IMR-90 (cell line): ENCODE measurements around the gene VCPKMT. TPM values are rescaled to one million over a fixed set of nuclear protein-coding genes. Genes with fewer than 3 reads are reported as not detected.

Source experiments
- ATAC-seq: fragments of 200-7000 bp; cut with Tn5 transposase; 2 replicates; pipeline ENCODE4 v1.9.1; 2020; ENCODE audit warnings: low read depth, mild to moderate bottlenecking, moderate library complexity
- BruUV-seq: library from RNA; stranded (reverse); fragments of 400-500 nt; replicated peaks from 2 replicates; lab custom pipeline; 2021; lab: Mats Ljungman, UMichigan
- CTCF ChIA-PET: fragments of 300-600 bp; formaldehyde crosslinking; extraction: SDS; loops from one replicate; lab custom pipeline; 2021; ENCODE audit warnings: antibody characterized with exemption; lab: Yijun Ruan, JAX
- POLR2A ChIA-PET: fragments of 300-600 bp; sonication (Branson Sonifier 250); formaldehyde crosslinking; loops from one replicate; lab custom pipeline; 2022; ENCODE audit warnings: antibody characterized with exemption; ENCODE audit not compliant: unreplicated experiment; lab: Charles Lee
- DNase-seq: peaks from one replicate; pipeline ENCODE4 v3.0.0; 2013
- H2AFZ ChIP-seq: replicated peaks from 2 replicates; pipeline ENCODE3; 2013; ENCODE audit warnings: low read length, mild to moderate bottlenecking; ENCODE audit not compliant: poor library complexity
- H2AK5ac ChIP-seq: 2 replicates; pipeline ENCODE4 v1.6.1; 2013; ENCODE audit warnings: low read depth, low read length, inconsistent platforms
- H2AK9ac ChIP-seq: replicated peaks from 2 replicates; pipeline ENCODE3; 2013; ENCODE audit warnings: mild to moderate bottlenecking, low read depth, low read length, moderate library complexity; ENCODE audit not compliant: poor library complexity
- H2BK120ac ChIP-seq: 2 replicates; pipeline ENCODE4 v1.6.1; 2013; ENCODE audit warnings: low read depth, low read length, inconsistent platforms
- H2BK15ac ChIP-seq: 3 replicates; pipeline ENCODE4 v1.6.1; 2013; ENCODE audit warnings: low read depth, low read length, inconsistent platforms
- H2BK20ac ChIP-seq: 2 replicates; pipeline ENCODE4 v1.6.1; 2013; ENCODE audit warnings: low read depth, mild to moderate bottlenecking, inconsistent platforms, low read length, moderate library complexity
- H2BK5ac ChIP-seq: 2 replicates; pipeline ENCODE4 v1.6.1; 2013; ENCODE audit warnings: mild to moderate bottlenecking, low read depth, low read length, inconsistent platforms; ENCODE audit not compliant: poor library complexity, severe bottlenecking
- H3K14ac ChIP-seq: replicated peaks from 2 replicates; pipeline ENCODE4 v1.6.1; 2013; ENCODE audit warnings: low read depth, low read length, inconsistent platforms
- H3K18ac ChIP-seq: 2 replicates; pipeline ENCODE4 v1.6.1; 2013; ENCODE audit warnings: low read depth, low read length, control low read depth
- H3K23ac ChIP-seq: 2 replicates; pipeline ENCODE4 v1.6.1; 2013; ENCODE audit warnings: low read depth, low read length, inconsistent platforms
- H3K27ac ChIP-seq: 2 replicates; pipeline ENCODE4 v1.5.1; 2013; ENCODE audit warnings: mild to moderate bottlenecking, control low read depth, low read length; ENCODE audit not compliant: insufficient read depth
- H3K27me3 ChIP-seq: 2 replicates; pipeline ENCODE4 v1.6.1; 2013; ENCODE audit warnings: low read length; ENCODE audit not compliant: control insufficient read depth, insufficient read depth
- H3K36me3 ChIP-seq: 2 replicates; pipeline ENCODE4 v1.6.1; 2013; ENCODE audit warnings: low read length, mixed read lengths; ENCODE audit not compliant: control insufficient read depth, insufficient read depth
- H3K4ac ChIP-seq: 2 replicates; pipeline ENCODE4 v1.6.1; 2013; ENCODE audit warnings: low read depth, low read length, inconsistent platforms
- H3K4me1 ChIP-seq: 2 replicates; pipeline ENCODE4 v1.6.1; 2013; ENCODE audit warnings: low read length, mixed read lengths; ENCODE audit not compliant: control insufficient read depth, insufficient read depth
- H3K4me2 ChIP-seq: 2 replicates; pipeline ENCODE4 v1.6.1; 2013; ENCODE audit warnings: low read depth, mild to moderate bottlenecking, control low read depth, low read length, moderate library complexity
- H3K4me3 ChIP-seq: 2 replicates; pipeline ENCODE4 v1.5.1; 2013; ENCODE audit warnings: low read depth, mild to moderate bottlenecking, control low read depth, low read length, moderate library complexity; ENCODE audit not compliant: insufficient read depth
- H3K56ac ChIP-seq: 2 replicates; pipeline ENCODE4 v1.6.1; 2013; ENCODE audit warnings: low read length, inconsistent platforms; ENCODE audit not compliant: insufficient read depth; ENCODE audit errors: extremely low read depth
- H3K79me1 ChIP-seq, 2 experiments: 2 replicates each; pipeline ENCODE4 v1.6.1; 2013; ENCODE audit warnings: low read length in 2 of 2, inconsistent platforms in 1 of 2, low read depth in 1 of 2
- H3K9ac ChIP-seq: 2 replicates; pipeline ENCODE4 v1.6.1; 2013; ENCODE audit warnings: low read depth, low read length, control low read depth
- H3K9me1 ChIP-seq: 2 replicates; pipeline ENCODE4 v1.6.1; 2013; ENCODE audit warnings: low read length, inconsistent platforms; ENCODE audit not compliant: insufficient read depth
- H3K9me3 ChIP-seq: 2 replicates; pipeline ENCODE4 v1.6.1; 2013; ENCODE audit warnings: low read length; ENCODE audit not compliant: control insufficient read depth, insufficient read depth
- H4K20me1 ChIP-seq: 2 replicates; pipeline ENCODE4 v1.6.1; 2013; ENCODE audit warnings: low read length, inconsistent platforms; ENCODE audit not compliant: insufficient read depth
- H4K5ac ChIP-seq: 2 replicates; pipeline ENCODE4 v1.6.1; 2013; ENCODE audit warnings: mild to moderate bottlenecking, low read depth, low read length, control low read depth
- H4K8ac ChIP-seq, 2 experiments: 2 replicates each; pipeline ENCODE4 v1.6.1; 2013; ENCODE audit warnings: low read depth in 2 of 2, low read length in 2 of 2, control low read depth in 1 of 2, inconsistent platforms in 1 of 2
- H4K91ac ChIP-seq: 2 replicates; pipeline ENCODE4 v1.6.1; 2013; ENCODE audit warnings: low read depth, low read length, inconsistent platforms; ENCODE audit not compliant: insufficient read depth
- CEBPB ChIP-seq: IDR thresholded peaks from 2 replicates; pipeline ENCODE4 v1.6.1; 2012; ENCODE audit warnings: low read depth, low read length, improper control_type of control experiment
- CHD1 ChIP-seq: IDR thresholded peaks from 2 replicates; pipeline ENCODE4 v1.6.1; 2012; ENCODE audit warnings: low read depth, low read length, improper control_type of control experiment
- FOS ChIP-seq: fragments of 150-350 bp; IDR thresholded peaks from 2 replicates; pipeline ENCODE4 v1.6.1; 2016; ENCODE audit warnings: low read depth, low read length
- MAFK ChIP-seq: IDR thresholded peaks from 2 replicates; pipeline ENCODE4 v1.6.1; 2012; ENCODE audit warnings: low read depth, low read length, improper control_type of control experiment
- MXI1 ChIP-seq: IDR thresholded peaks from 2 replicates; pipeline ENCODE4 v1.6.1; 2012; ENCODE audit warnings: low read depth, mild to moderate bottlenecking, low read length, moderate library complexity, borderline replicate concordance
- POLR2A ChIP-seq: IDR thresholded peaks from 2 replicates; pipeline ENCODE4 v1.6.1; 2012; ENCODE audit warnings: mild to moderate bottlenecking, low read depth, low read length
- RFX5 ChIP-seq: IDR thresholded peaks from 2 replicates; pipeline ENCODE4 v1.8.0; 2012; ENCODE audit warnings: low read depth, mild to moderate bottlenecking, low read length, moderate library complexity
- SMC3 ChIP-seq: fragments of 150-350 bp; IDR thresholded peaks from 2 replicates; pipeline ENCODE4 v1.6.1; 2016; ENCODE audit warnings: low read depth, mild to moderate bottlenecking, antibody characterized with exemption, low read length, moderate library complexity
- WGBS, 2 experiments: methylation state at CpG; one replicate each; pipeline versions ENCODE4 v1.1.5 to v1.1.7; 2013; ENCODE audit warnings: missing lambda C conversion rate in 2 of 2; ENCODE audit not compliant: insufficient read length in 1 of 2; ENCODE audit errors: extremely low coverage in 2 of 2; 5-methylcytosine and 5-hydroxymethylcytosine counted together
- dilution Hi-C: fragments of 300-500 bp; cut with HindIII; formaldehyde crosslinking; loops from one replicate; pipeline ENCODE4 v1.14.3; 2018; ENCODE audit warnings: low sequenced_read_pairs; ENCODE audit not compliant: unreplicated experiment
- in situ Hi-C: fragments of 300-500 bp; cut with MboI; formaldehyde crosslinking; loops from 3 replicates; pipeline ENCODE4 v1.14.3; 2019; ENCODE audit warnings: low sequenced_read_pairs, inconsistent platforms, mixed read lengths
- intact Hi-C: fragments of 100-400 bp; cut with micrococcal nuclease; formaldehyde crosslinking; loops from 2 replicates; pipeline ENCODE4 v1.10.0; 2022
- polyA plus RNA-seq, 3 experiments: library from polyadenylated mRNA; depleted of rRNA; stranded (reverse); fragments of >200 nt; gene quantifications; 2 replicates each; pipeline ENCODE4 v1.2.3, GENCODE V29; 2012; ENCODE audit warnings: low replicate concordance in 1 of 3
- total RNA-seq: library from RNA; depleted of rRNA; stranded (reverse); fragments of >200 nt; gene quantifications from 2 replicates; pipeline ENCODE4 v1.2.3, GENCODE V29; 2012

Gene VCPKMT
- total and polyA plus RNA-seq, 2 of the 4 experiments (the other 2 are of a cell fraction) = 2.5 to 4.7 TPM

- no peak overlapping the region for H3K4me2 ChIP-seq
- H3K23ac ChIP-seq = 0 out of 2 replicates have a peak overlapping the region, but pooled peaks have one; percentile 34
- H3K27me3 ChIP-seq = no peaks in the 10 kb centered on the region
- H2BK20ac ChIP-seq = no peak overlapping the region
- in situ Hi-C loops = no loop called here
- peaks cover 9% of the 10 kb centered on the region for H3K9me1 ChIP-seq
- H2BK5ac ChIP-seq = no peak overlapping the region
- H4K20me1 ChIP-seq = no peaks in the 10 kb centered on the region
- no peaks in the 10 kb centered on the region for H3K79me1 ChIP-seq
- ChIA-PET CTCF (interaction anchor here (0.7 to 1.5 kb wide), 2 partner anchors 25 to 226 kb away, joined by 3 read pairs; no protein-coding TSS in a partner anchor), POLR2A (interaction anchor here (0.6 kb wide), 2 partner anchors 190 to 195 kb away, joined by 3 to 9 read pairs; partner anchors contain the start of gene ARF6)
- dilution Hi-C loops = no loop called here
- ATAC-seq (no peak), DNase-seq (no peak)
- intact Hi-C loops = no loop called here
- H3K18ac ChIP-seq = no peak overlapping the region
- no peak overlapping the region for H2AFZ ChIP-seq
- peaks cover 13% of the 10 kb centered on the region for H3K4me1 ChIP-seq
- H2AK9ac ChIP-seq = no peak overlapping the region
- no peak overlapping the region for H3K14ac ChIP-seq
- no peak overlapping the region for H4K5ac ChIP-seq
- H3K27ac ChIP-seq = no peak overlapping the region
- 80% methylated on average over 1 of the region's 1 CpG; no CpG with 5 or more reads in 1 of the 2 experiments for WGBS, 2 experiments
- no peak overlapping the region for H2BK15ac ChIP-seq
- H3K4me3 ChIP-seq = no peak overlapping the region
- peaks cover 1% of the 10 kb centered on the region; the same call in 1 of the 2 replicates for H3K36me3 ChIP-seq
- BruUV-seq = no TSS peak
- no peak overlapping the region for H4K91ac ChIP-seq
- TF ChIP-seq POLR2A (no peak), RFX5 (no peak), FOS (no peak), CEBPB (no peak), CHD1 (no peak), MAFK (no peak), SMC3 (no peak), MXI1 (no peak)
- H3K56ac ChIP-seq = no peak overlapping the region
- no peak overlapping the region for H2AK5ac ChIP-seq
- H2BK120ac ChIP-seq = no peak overlapping the region
- no peak overlapping the region for H4K8ac ChIP-seq
- H3K4ac ChIP-seq = no peak overlapping the region
- no peak overlapping the region for H3K9ac ChIP-seq
- no peaks in the 10 kb centered on the region for H3K9me3 ChIP-seq
Observed at GRCh38 chr14:50087341-50088116, 28.8 kb downstream of the VCPKMT start.
